SK-N-SH (cell line): ENCODE measurements around the gene CCDC6. TPM values are rescaled to one million over a fixed set of nuclear protein-coding genes. Genes with fewer than 3 reads are reported as not detected.

Experiments used
- CTCF ChIA-PET: fragments of 300-600, 350-600 bp; formaldehyde crosslinking; extraction: SDS; loops from one replicate; lab custom pipeline; 2021; lab: Yijun Ruan, JAX
- POLR2A ChIA-PET: fragments of 350-600 bp; sonication (Branson Sonifier 250); formaldehyde crosslinking; extraction: SDS; loops from one replicate; lab custom pipeline; 2020; ENCODE audit warnings: antibody characterized with exemption, inconsistent platforms; lab: Yijun Ruan, JAX
- DNase-seq: peaks from one replicate; pipeline ENCODE4 v3.0.0; 2012
- H2AFZ ChIP-seq: fragments of 200-600 bp; sonication (generic); 2 replicates; pipeline ENCODE4 v1.8.1; 2016; ENCODE audit warnings: antibody characterized with exemption, mild to moderate bottlenecking, low read depth
- H3F3A ChIP-seq: fragments of 200-600 bp; sonication (generic); replicated peaks from 2 replicates; pipeline ENCODE3; 2016; ENCODE audit warnings: antibody characterized with exemption, mild to moderate bottlenecking; ENCODE audit not compliant: insufficient read depth
- H3K27ac ChIP-seq, 2 experiments: fragments of 200-500 bp in 1 of 2; fragments of 200-600 bp in 1 of 2; sonication (Bioruptor generic) in 1 of 2; sonication (generic), shearing (Covaris generic) in 1 of 2; 2 replicates each; pipeline versions ENCODE4 v1.5.1 to v1.6.1; 2014 to 2016; ENCODE audit warnings: low read depth in 2 of 2, inconsistent platforms in 1 of 2, low read length in 1 of 2, mild to moderate bottlenecking in 1 of 2, mixed read lengths in 1 of 2
- H3K27me3 ChIP-seq: fragments of 200-600 bp; sonication (generic), shearing (Covaris generic); 2 replicates; pipeline ENCODE4 v1.6.1; 2016; ENCODE audit warnings: mixed run types; ENCODE audit not compliant: insufficient read depth
- H3K36me3 ChIP-seq, 2 experiments: fragments of 200-500 bp in 1 of 2; fragments of 200-600 bp in 1 of 2; sonication (Bioruptor generic) in 1 of 2; sonication (generic) in 1 of 2; replicated peaks in 1 of 2; 2 replicates each; pipeline versions ENCODE3 to v1.5.1; 2014 to 2016; ENCODE audit warnings: low read length in 1 of 2, mild to moderate bottlenecking in 1 of 2; ENCODE audit not compliant: insufficient read depth in 2 of 2, control insufficient read depth in 1 of 2
- H3K4me1 ChIP-seq, 2 experiments: fragments of 200-500 bp in 1 of 2; fragments of 200-600 bp in 1 of 2; sonication (Bioruptor generic) in 1 of 2; sonication (generic), shearing (Covaris generic) in 1 of 2; 2 replicates each; pipeline versions ENCODE4 v1.5.1 to v1.6.1; 2014 to 2016; ENCODE audit warnings: low read depth in 1 of 2, low read length in 1 of 2, mixed run types in 1 of 2; ENCODE audit not compliant: insufficient read depth in 2 of 2, control insufficient read depth in 1 of 2
- H3K4me2 ChIP-seq: fragments of 200-600 bp; sonication (generic), shearing (Covaris generic); 2 replicates; pipeline ENCODE4 v1.6.1; 2017; ENCODE audit warnings: mixed run types
- H3K4me3 ChIP-seq, 2 experiments: fragments of 200-500 bp in 1 of 2; fragments of 200-600 bp in 1 of 2; sonication (Bioruptor generic) in 1 of 2; sonication (generic), shearing (Covaris generic) in 1 of 2; 2 replicates each; pipeline versions ENCODE4 v1.5.1 to v1.8.1; 2014 to 2016; ENCODE audit warnings: low read depth in 2 of 2, inconsistent platforms in 1 of 2, low read length in 1 of 2, mild to moderate bottlenecking in 1 of 2, mixed read lengths in 1 of 2, moderate library complexity in 1 of 2
- H3K79me2 ChIP-seq: fragments of 200-600 bp; sonication (generic); 2 replicates; pipeline ENCODE4 v1.8.1; 2017; ENCODE audit warnings: mild to moderate bottlenecking; ENCODE audit not compliant: insufficient read depth
- H3K9ac ChIP-seq: fragments of 200-600 bp; sonication (generic); 2 replicates; pipeline ENCODE4 v1.6.1; 2017; ENCODE audit warnings: mixed run types
- H3K9me2 ChIP-seq: fragments of 200-600 bp; sonication (generic); 2 replicates; pipeline ENCODE4 v1.6.1; 2017; ENCODE audit warnings: mixed run types
- H3K9me3 ChIP-seq: fragments of 200-600 bp; sonication (generic); 2 replicates; pipeline ENCODE4 v1.6.1; 2017; ENCODE audit warnings: mixed run types, mild to moderate bottlenecking, moderate library complexity
- H4K20me1 ChIP-seq: fragments of 200-600 bp; sonication (generic); 2 replicates; pipeline ENCODE4 v1.6.1; 2017; ENCODE audit warnings: mild to moderate bottlenecking, mixed run types; ENCODE audit not compliant: insufficient read depth
- CHD2 ChIP-seq: fragments of 150-350 bp; IDR thresholded peaks from 2 replicates; pipeline ENCODE4 v1.6.1; 2018; ENCODE audit warnings: low read length; ENCODE audit not compliant: partially characterized antibody
- EZH2phosphoT487 ChIP-seq: fragments of 200-600 bp; sonication (generic); IDR thresholded peaks from 2 replicates; pipeline ENCODE4 v1.6.1; 2017; ENCODE audit warnings: low read depth, mixed run types, mild to moderate bottlenecking, antibody characterized with exemption, moderate library complexity, borderline replicate concordance
- FOSL2 ChIP-seq: IDR thresholded peaks from 2 replicates; pipeline ENCODE4 v1.4.0; 2012; ENCODE audit warnings: low read depth, mild to moderate bottlenecking, moderate library complexity, borderline replicate concordance
- GABPA ChIP-seq: IDR thresholded peaks from 2 replicates; pipeline ENCODE4 v1.4.0; 2012; ENCODE audit warnings: low read depth, mild to moderate bottlenecking
- MAX ChIP-seq: IDR thresholded peaks from 2 replicates; pipeline ENCODE4 v1.4.0; 2012; ENCODE audit warnings: low read depth
- NRF1 ChIP-seq: IDR thresholded peaks from 2 replicates; pipeline ENCODE4 v1.6.1; 2012; ENCODE audit warnings: low read depth, mild to moderate bottlenecking, low read length
- POLR2AphosphoS5 ChIP-seq: IDR thresholded peaks from 2 replicates; pipeline ENCODE4 v1.6.1; 2012; ENCODE audit warnings: low read depth, low read length
- RFX5 ChIP-seq: IDR thresholded peaks from 2 replicates; pipeline ENCODE4 v1.6.1; 2012; ENCODE audit warnings: mild to moderate bottlenecking, improper control_type of control experiment, low read length
- RXRA ChIP-seq: IDR thresholded peaks from 2 replicates; pipeline ENCODE4 v1.4.0; 2012; ENCODE audit warnings: low read depth, mild to moderate bottlenecking, borderline replicate concordance
- SIN3A ChIP-seq: IDR thresholded peaks from 2 replicates; pipeline ENCODE4 v1.6.1; 2012; ENCODE audit warnings: low read depth, mild to moderate bottlenecking, low read length, moderate library complexity, borderline replicate concordance
- SMC3 ChIP-seq: IDR thresholded peaks from 2 replicates; pipeline ENCODE4 v1.6.1; 2012; ENCODE audit warnings: low read depth, low read length, improper control_type of control experiment
- TAF1 ChIP-seq: IDR thresholded peaks from 2 replicates; pipeline ENCODE4 v1.6.1; 2012; ENCODE audit warnings: low read depth, mild to moderate bottlenecking, low read length, moderate library complexity, borderline replicate concordance
- WGBS: methylation state at CpG from one replicate; pipeline ENCODE4 v1.1.6; 2017; ENCODE audit warnings: low lambda C conversion rate; 5-methylcytosine and 5-hydroxymethylcytosine counted together
- polyA plus RNA-seq, 3 experiments: library from polyadenylated mRNA; depleted of rRNA; stranded (reverse); fragments of >200 nt; gene quantifications; 2 replicates each; pipeline ENCODE4 v1.2.3, GENCODE V29; 2012
- TF ChIP-seq, protein P1 (sequence below): IDR thresholded peaks from 2 replicates; pipeline ENCODE4 v1.4.0; 2012; ENCODE audit warnings: low read depth, borderline replicate concordance

The CCDC6 gene
- polyA plus RNA-seq, 1 of the 3 experiments (the other 2 are of a cell fraction) = 10.8 TPM

- Histone ChIP-seq H3K36me3 (no peaks in the 10 kb centered on the region), H3K27ac (no peak overlapping the region), H3K4me3 (no peak overlapping the region), H3K9me2 (no peaks in the 10 kb centered on the region), H2AFZ (no peak overlapping the region), H3K9ac (no peak overlapping the region), H3K79me2 (no peaks in the 10 kb centered on the region), H3K4me1 (no peaks in the 10 kb centered on the region), H3F3A (no peaks in the 10 kb centered on the region), H3K9me3 (no peaks in the 10 kb centered on the region), H3K27me3 (no peaks in the 10 kb centered on the region), H3K4me2 (no peak overlapping the region), H4K20me1 (no peaks in the 10 kb centered on the region)
- 40% methylated on average over 1 of the region's 2 CpGs for WGBS
- TF ChIP-seq FOSL2 (no peak), RFX5 (no peak), GABPA (no peak), RXRA (no peak), MAX (no peak), CHD2 (no peak), EZH2phosphoT487 (no peak), POLR2AphosphoS5 (no peak), TAF1 (no peak), SIN3A (no peak)
- CTCF ChIA-PET = no interaction called here
- POLR2A ChIA-PET = no interaction called here
- DNase-seq = no peak
Observed at GRCh38 chr10:59773088-59773487, 133.3 kb downstream of the CCDC6 start.

DNA sequence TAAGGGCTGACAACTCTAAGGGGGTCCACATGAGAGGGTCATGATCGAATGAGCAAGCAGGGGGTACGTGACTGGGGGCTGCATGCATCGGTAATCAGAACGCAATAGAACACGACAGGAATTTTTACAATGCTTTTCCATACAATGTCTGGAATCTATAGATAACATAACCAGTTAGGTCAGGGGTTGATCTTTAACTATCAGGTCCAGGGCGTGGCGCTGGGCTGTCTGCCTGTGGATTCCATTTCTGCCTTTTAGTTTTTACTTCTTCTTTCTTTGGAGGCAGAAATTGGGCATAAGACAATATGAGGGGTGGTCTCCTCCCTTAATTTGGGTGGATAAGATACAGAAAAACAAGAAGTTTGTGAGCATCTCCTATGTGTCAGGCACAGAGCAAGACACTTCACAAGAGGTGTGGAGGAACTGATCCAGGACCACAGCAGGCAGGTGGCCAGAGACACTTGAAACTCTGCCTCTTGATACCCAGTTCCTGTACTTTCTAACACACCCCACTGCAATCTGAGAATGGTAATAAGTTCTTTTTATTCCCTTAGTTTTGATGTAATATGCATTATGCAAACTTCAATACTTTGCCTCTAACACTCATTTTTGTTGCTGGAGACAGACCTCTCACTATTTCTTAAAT, 135.1 kb downstream of the CCDC6 start:
- ChIA-PET CTCF (no interaction called here), POLR2A (no interaction called here)
- TF ChIP-seq GABPA = no peak

DNA sequence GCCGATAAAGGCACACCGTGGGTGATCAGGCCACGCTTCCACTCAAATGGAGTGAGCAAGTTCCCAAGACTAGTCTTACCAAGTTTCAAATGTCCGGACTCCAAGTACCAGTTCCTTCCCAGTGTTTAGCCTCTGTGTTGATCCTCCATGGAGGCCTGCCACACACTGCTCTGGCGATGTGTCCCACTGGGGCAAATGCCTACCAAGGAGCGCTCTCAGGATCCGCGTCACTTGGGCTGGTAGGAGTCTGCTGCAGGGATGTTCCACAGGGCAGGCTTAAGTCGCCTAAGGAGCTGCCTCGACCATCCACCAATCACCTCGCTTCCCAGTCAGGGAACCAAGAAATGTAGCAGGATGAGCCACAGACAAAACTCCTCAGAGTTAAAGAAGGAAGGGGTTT, 135.7 kb downstream of the CCDC6 start:
- no peak overlapping the region for H3K4me2 ChIP-seq
- no peak for DNase-seq
- no peak for TF ChIP-seq SMC3
- TF ChIP-seq, protein P1, sequence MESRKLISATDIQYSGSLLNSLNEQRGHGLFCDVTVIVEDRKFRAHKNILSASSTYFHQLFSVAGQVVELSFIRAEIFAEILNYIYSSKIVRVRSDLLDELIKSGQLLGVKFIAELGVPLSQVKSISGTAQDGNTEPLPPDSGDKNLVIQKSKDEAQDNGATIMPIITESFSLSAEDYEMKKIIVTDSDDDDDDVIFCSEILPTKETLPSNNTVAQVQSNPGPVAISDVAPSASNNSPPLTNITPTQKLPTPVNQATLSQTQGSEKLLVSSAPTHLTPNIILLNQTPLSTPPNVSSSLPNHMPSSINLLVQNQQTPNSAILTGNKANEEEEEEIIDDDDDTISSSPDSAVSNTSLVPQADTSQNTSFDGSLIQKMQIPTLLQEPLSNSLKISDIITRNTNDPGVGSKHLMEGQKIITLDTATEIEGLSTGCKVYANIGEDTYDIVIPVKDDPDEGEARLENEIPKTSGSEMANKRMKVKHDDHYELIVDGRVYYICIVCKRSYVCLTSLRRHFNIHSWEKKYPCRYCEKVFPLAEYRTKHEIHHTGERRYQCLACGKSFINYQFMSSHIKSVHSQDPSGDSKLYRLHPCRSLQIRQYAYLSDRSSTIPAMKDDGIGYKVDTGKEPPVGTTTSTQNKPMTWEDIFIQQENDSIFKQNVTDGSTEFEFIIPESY = no peak
- no peak for TF ChIP-seq RFX5
- TF ChIP-seq NRF1 = no peak
- TF ChIP-seq, all 33 proteins: peak for 0
- Histone ChIP-seq H3K4me1 (no peaks in the 10 kb centered on the region), H3F3A (no peaks in the 10 kb centered on the region), H3K79me2 (no peaks in the 10 kb centered on the region), H3K9ac (no peak overlapping the region), H2AFZ (no peak overlapping the region), H3K4me3 (no peak overlapping the region), H4K20me1 (no peaks in the 10 kb centered on the region), H3K9me3 (no peaks in the 10 kb centered on the region), H3K36me3 (no peaks in the 10 kb centered on the region), H3K27me3 (no peaks in the 10 kb centered on the region), H3K27ac (no peak overlapping the region), H3K9me2 (no peaks in the 10 kb centered on the region)
- 90% methylated on average over 6 of the region's 11 CpGs for WGBS
- ChIA-PET CTCF (no interaction called here), POLR2A (no interaction called here)

More for the DNA sequence above, 135.1 kb downstream of the CCDC6 start:
- Histone ChIP-seq H3K27me3 (no peaks in the 10 kb centered on the region), H3K4me3 (no peak overlapping the region), H3F3A (no peaks in the 10 kb centered on the region), H3K9me2 (no peaks in the 10 kb centered on the region), H3K4me2 (no peak overlapping the region), H3K79me2 (no peaks in the 10 kb centered on the region), H3K36me3 (no peaks in the 10 kb centered on the region), H3K9ac (no peak overlapping the region), H4K20me1 (no peaks in the 10 kb centered on the region), H3K27ac (no peak overlapping the region), H2AFZ (no peak overlapping the region), H3K4me1 (no peaks in the 10 kb centered on the region), H3K9me3 (no peaks in the 10 kb centered on the region)
- DNase-seq = no peak
- 73% methylated on average over 7 of the region's 7 CpGs for WGBS
